SK-N-SH (cell line): ENCODE data around the gene CXCR5.

Experiments used
- EP300 ChIP-seq, 2 experiments: IDR thresholded peaks; 2 replicates each; pipeline versions ENCODE4 v1.4.0 to v1.6.1; 2012; ENCODE audit warnings: borderline replicate concordance in 1 of 2, low read depth in 1 of 2, low read length in 1 of 2
- FOXM1 ChIP-seq: IDR thresholded peaks from 2 replicates; pipeline ENCODE4 v1.4.0; 2012; ENCODE audit warnings: low read depth, mild to moderate bottlenecking
- JUND ChIP-seq: IDR thresholded peaks from 2 replicates; pipeline ENCODE4 v1.4.0; 2012
- POLR2AphosphoS5 ChIP-seq: IDR thresholded peaks from 2 replicates; pipeline ENCODE4 v1.6.1; 2012; ENCODE audit warnings: low read depth, low read length
- RAD21 ChIP-seq: IDR thresholded peaks from 2 replicates; pipeline ENCODE4 v1.6.1; 2012; ENCODE audit warnings: mild to moderate bottlenecking, low read length
- SIN3A ChIP-seq: IDR thresholded peaks from 2 replicates; pipeline ENCODE4 v1.6.1; 2012; ENCODE audit warnings: low read depth, mild to moderate bottlenecking, low read length, moderate library complexity, borderline replicate concordance
- TAF1 ChIP-seq: IDR thresholded peaks from 2 replicates; pipeline ENCODE4 v1.6.1; 2012; ENCODE audit warnings: low read depth, mild to moderate bottlenecking, low read length, moderate library complexity, borderline replicate concordance
- TCF12 ChIP-seq: IDR thresholded peaks from 2 replicates; pipeline ENCODE4 v1.4.0; 2012
- YY1 ChIP-seq: IDR thresholded peaks from 2 replicates; pipeline ENCODE4 v1.4.0; 2012; ENCODE audit warnings: low read depth, mild to moderate bottlenecking
- TF ChIP-seq, protein P1 (sequence below): fragments of 200-600 bp; sonication (generic); IDR thresholded peaks from 2 replicates; pipeline ENCODE4 v1.6.1; 2017; ENCODE audit warnings: antibody characterized with exemption, mild to moderate bottlenecking, moderate library complexity
- TF ChIP-seq, protein P2 (sequence below): IDR thresholded peaks from 2 replicates; pipeline ENCODE4; 2012
- TF ChIP-seq, protein P3 (sequence below): IDR thresholded peaks from 2 replicates; pipeline ENCODE4 v1.6.1; 2012; ENCODE audit warnings: mild to moderate bottlenecking, low read depth, low read length, moderate library complexity
- TF ChIP-seq, protein P4 (sequence below): IDR thresholded peaks from 2 replicates; pipeline ENCODE4 v1.4.0; 2012; ENCODE audit warnings: low read depth

DNA sequence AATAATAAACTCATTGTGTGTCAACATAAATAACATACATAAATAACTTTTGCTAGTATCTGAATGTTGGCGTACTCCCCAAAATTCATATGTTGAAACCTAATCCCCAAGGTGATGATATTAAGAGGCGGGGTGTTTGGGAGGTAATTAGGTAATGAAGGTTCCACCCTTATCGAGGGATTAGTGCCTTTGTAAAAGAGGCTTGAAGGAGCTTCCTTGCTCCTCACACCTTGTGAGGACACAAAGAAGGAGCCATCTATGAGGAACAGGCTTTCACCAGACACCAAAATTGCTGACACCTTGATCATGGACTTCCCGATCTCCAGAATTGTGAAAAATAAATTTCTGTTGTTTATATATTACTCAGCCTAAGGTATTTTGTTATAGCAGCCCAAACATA lies 33.9 kb upstream of the CXCR5 start:
- TF ChIP-seq JUND (no peak), RAD21 (no peak), TAF1 (no peak), SIN3A (no peak), TCF12 (no peak), FOXM1 (no peak), YY1 (no peak), POLR2AphosphoS5 (no peak), EP300 (IDR thresholded peaks at IDR 0.05; ENCODE audit: borderline replicate concordance in 1 of 2, low read depth in 1 of 2, low read length in 1 of 2) (no peak)
- TF ChIP-seq, protein P1, sequence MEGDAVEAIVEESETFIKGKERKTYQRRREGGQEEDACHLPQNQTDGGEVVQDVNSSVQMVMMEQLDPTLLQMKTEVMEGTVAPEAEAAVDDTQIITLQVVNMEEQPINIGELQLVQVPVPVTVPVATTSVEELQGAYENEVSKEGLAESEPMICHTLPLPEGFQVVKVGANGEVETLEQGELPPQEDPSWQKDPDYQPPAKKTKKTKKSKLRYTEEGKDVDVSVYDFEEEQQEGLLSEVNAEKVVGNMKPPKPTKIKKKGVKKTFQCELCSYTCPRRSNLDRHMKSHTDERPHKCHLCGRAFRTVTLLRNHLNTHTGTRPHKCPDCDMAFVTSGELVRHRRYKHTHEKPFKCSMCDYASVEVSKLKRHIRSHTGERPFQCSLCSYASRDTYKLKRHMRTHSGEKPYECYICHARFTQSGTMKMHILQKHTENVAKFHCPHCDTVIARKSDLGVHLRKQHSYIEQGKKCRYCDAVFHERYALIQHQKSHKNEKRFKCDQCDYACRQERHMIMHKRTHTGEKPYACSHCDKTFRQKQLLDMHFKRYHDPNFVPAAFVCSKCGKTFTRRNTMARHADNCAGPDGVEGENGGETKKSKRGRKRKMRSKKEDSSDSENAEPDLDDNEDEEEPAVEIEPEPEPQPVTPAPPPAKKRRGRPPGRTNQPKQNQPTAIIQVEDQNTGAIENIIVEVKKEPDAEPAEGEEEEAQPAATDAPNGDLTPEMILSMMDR = no peak
- TF ChIP-seq, protein P2, sequence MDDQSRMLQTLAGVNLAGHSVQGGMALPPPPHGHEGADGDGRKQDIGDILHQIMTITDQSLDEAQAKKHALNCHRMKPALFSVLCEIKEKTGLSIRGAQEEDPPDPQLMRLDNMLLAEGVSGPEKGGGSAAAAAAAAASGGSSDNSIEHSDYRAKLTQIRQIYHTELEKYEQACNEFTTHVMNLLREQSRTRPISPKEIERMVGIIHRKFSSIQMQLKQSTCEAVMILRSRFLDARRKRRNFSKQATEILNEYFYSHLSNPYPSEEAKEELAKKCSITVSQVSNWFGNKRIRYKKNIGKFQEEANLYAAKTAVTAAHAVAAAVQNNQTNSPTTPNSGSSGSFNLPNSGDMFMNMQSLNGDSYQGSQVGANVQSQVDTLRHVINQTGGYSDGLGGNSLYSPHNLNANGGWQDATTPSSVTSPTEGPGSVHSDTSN = no peak
- TF ChIP-seq, protein P3, sequence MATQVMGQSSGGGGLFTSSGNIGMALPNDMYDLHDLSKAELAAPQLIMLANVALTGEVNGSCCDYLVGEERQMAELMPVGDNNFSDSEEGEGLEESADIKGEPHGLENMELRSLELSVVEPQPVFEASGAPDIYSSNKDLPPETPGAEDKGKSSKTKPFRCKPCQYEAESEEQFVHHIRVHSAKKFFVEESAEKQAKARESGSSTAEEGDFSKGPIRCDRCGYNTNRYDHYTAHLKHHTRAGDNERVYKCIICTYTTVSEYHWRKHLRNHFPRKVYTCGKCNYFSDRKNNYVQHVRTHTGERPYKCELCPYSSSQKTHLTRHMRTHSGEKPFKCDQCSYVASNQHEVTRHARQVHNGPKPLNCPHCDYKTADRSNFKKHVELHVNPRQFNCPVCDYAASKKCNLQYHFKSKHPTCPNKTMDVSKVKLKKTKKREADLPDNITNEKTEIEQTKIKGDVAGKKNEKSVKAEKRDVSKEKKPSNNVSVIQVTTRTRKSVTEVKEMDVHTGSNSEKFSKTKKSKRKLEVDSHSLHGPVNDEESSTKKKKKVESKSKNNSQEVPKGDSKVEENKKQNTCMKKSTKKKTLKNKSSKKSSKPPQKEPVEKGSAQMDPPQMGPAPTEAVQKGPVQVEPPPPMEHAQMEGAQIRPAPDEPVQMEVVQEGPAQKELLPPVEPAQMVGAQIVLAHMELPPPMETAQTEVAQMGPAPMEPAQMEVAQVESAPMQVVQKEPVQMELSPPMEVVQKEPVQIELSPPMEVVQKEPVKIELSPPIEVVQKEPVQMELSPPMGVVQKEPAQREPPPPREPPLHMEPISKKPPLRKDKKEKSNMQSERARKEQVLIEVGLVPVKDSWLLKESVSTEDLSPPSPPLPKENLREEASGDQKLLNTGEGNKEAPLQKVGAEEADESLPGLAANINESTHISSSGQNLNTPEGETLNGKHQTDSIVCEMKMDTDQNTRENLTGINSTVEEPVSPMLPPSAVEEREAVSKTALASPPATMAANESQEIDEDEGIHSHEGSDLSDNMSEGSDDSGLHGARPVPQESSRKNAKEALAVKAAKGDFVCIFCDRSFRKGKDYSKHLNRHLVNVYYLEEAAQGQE = no peak
- TF ChIP-seq, protein P4, sequence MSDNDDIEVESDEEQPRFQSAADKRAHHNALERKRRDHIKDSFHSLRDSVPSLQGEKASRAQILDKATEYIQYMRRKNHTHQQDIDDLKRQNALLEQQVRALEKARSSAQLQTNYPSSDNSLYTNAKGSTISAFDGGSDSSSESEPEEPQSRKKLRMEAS = no peak
